K562 (cell line): Measurements from ENCODE around the gene UGT2B17. TPM values are rescaled to one million over a fixed set of nuclear protein-coding genes. Genes with fewer than 3 reads are reported as not detected.
"Not testable (repeated sequence)": the region's sequence is repeated elsewhere in the genome, so short reads cannot be mapped to it uniquely, and the experiment has no call there.

Source experiments
- ATAC-seq: fragments of 200-7000 bp; cut with Tn5 transposase; 3 replicates; pipeline ENCODE4 v1.9.1; 2020; ENCODE audit warnings: moderate library complexity
- Bru-seq: library from RNA; stranded (reverse); fragments of 400-500 nt; gene quantifications from one replicate; lab custom pipeline; 2021; lab: Mats Ljungman, UMichigan
- BruChase-seq, 2 experiments: library from RNA; stranded (reverse); fragments of 400-500 nt; gene quantifications; one replicate each; lab custom pipeline; 2021; lab: Mats Ljungman, UMichigan
- BruUV-seq: library from RNA; stranded (reverse); fragments of 400-500 nt; replicated peaks from 2 replicates; lab custom pipeline; 2021; lab: Mats Ljungman, UMichigan
- CTCF ChIA-PET: fragments of 300-600 bp; formaldehyde crosslinking; extraction: SDS; loops from one replicate; lab custom pipeline; 2021; ENCODE audit warnings: low intra/inter-chr PET ratio; lab: Yijun Ruan, JAX
- POLR2A ChIA-PET: fragments of 300-600, 350-650 bp; sonication (Branson Sonifier 250); formaldehyde crosslinking; extraction: SDS; loops from one replicate; lab custom pipeline; 2021; ENCODE audit warnings: antibody characterized with exemption, inconsistent platforms; lab: Yijun Ruan, JAX
- DNase-seq, 4 experiments: peaks; one replicate each; pipeline versions ENCODE4 v3.0.0 to v3.0.0-alpha.2; 2011 to 2018; ENCODE audit warnings: low spot score in 3 of 4, mixed read lengths in 3 of 4; ENCODE audit errors: extremely low read depth in 1 of 4
- FAIRE-seq: peaks from 2 replicates; lab custom pipeline; 2011; peaks lifted over from hg19 to GRCh38; lab: Jason Lieb, UNC
- H2AFZ ChIP-seq: 2 replicates; pipeline ENCODE4 v1.6.0; 2011; ENCODE audit warnings: low read depth, low read length, control low read depth, inconsistent platforms
- H3K27ac ChIP-seq: fragments of 200-600 bp; 3 replicates; pipeline ENCODE4 v1.8.0; 2011; ENCODE audit warnings: low read depth, mild to moderate bottlenecking, control low read depth, inconsistent platforms, low read length, moderate library complexity, mixed read lengths; ENCODE audit errors: extremely low read depth
- H3K27me3 ChIP-seq, 2 experiments: fragments of 300-600 bp in 1 of 2; 2 replicates in 1 of 2; 3 replicates in 1 of 2; pipeline versions ENCODE4 v1.6.0 to v1.8.0; 2011; ENCODE audit warnings: inconsistent platforms in 2 of 2, low read length in 2 of 2, mild to moderate bottlenecking in 1 of 2, mixed read lengths in 1 of 2, moderate library complexity in 1 of 2; ENCODE audit not compliant: control insufficient read depth in 2 of 2, insufficient read depth in 2 of 2
- H3K36me3 ChIP-seq: fragments of 300-600 bp; 3 replicates; pipeline ENCODE4 v1.8.0; 2011; ENCODE audit warnings: mild to moderate bottlenecking, low read length, inconsistent platforms; ENCODE audit not compliant: control insufficient read depth, insufficient read depth
- H3K4me1 ChIP-seq, 2 experiments: fragments of 200-600 bp in 1 of 2; replicated peaks in 1 of 2; 2 replicates in 1 of 2; 3 replicates in 1 of 2; pipeline versions ENCODE4 v1.5.1 to v1.8.0; 2011; ENCODE audit warnings: inconsistent platforms in 2 of 2, low read length in 2 of 2, mild to moderate bottlenecking in 1 of 2, mixed read lengths in 1 of 2, moderate library complexity in 1 of 2; ENCODE audit not compliant: control insufficient read depth in 2 of 2, insufficient read depth in 2 of 2
- H3K4me2 ChIP-seq: 2 replicates; pipeline ENCODE4 v1.6.1; 2011; ENCODE audit warnings: low read length, control low read depth, inconsistent platforms, mixed read lengths; ENCODE audit not compliant: insufficient read depth
- H3K4me3 ChIP-seq: fragments of 200-600 bp; sonication (generic), shearing (Covaris generic); 2 replicates; pipeline ENCODE4 v1.5.1; 2016; ENCODE audit warnings: control low read depth, inconsistent platforms
- H3K79me2 ChIP-seq: fragments of 200-600 bp; 3 replicates; pipeline ENCODE4 v1.8.0; 2011; ENCODE audit warnings: low read length, inconsistent platforms; ENCODE audit not compliant: control insufficient read depth, insufficient read depth
- H3K9ac ChIP-seq, 2 experiments: 2 replicates each; pipeline versions ENCODE4 v1.6.0 to v1.6.1; 2011; ENCODE audit warnings: low read depth in 2 of 2, low read length in 2 of 2, control low read depth in 1 of 2, inconsistent platforms in 1 of 2, mild to moderate bottlenecking in 1 of 2, mixed read lengths in 1 of 2; ENCODE audit not compliant: insufficient read depth in 1 of 2
- H3K9me1 ChIP-seq: one replicate; pipeline ENCODE4 v1.6.0; 2011; ENCODE audit warnings: inconsistent platforms, mild to moderate bottlenecking, low read length, moderate library complexity; ENCODE audit not compliant: control insufficient read depth, insufficient read depth
- H3K9me3 ChIP-seq: replicated peaks from 2 replicates; pipeline ENCODE4 v1.5.1; 2011; ENCODE audit warnings: low read depth, low read length, inconsistent platforms; ENCODE audit not compliant: control insufficient read depth, insufficient read depth
- H4K20me1 ChIP-seq: replicated peaks from 2 replicates; pipeline ENCODE4 v1.6.1; 2011; ENCODE audit warnings: low read length, inconsistent platforms, mixed read lengths; ENCODE audit not compliant: control insufficient read depth, insufficient read depth
- BRD4 ChIP-seq: fragments of 200-600 bp; sonication (generic); IDR thresholded peaks from 2 replicates; pipeline ENCODE4 v1.6.1; 2017; ENCODE audit warnings: inconsistent platforms
- HOMEZ ChIP-seq: fragments of 250-450 bp; sonication (Bioruptor Pico); IDR thresholded peaks from 2 replicates; pipeline ENCODE4 v1.4.0; 2020; ENCODE audit warnings: mild to moderate bottlenecking, moderate library complexity
- MTA1 ChIP-seq: fragments of 450-650 bp; IDR thresholded peaks from 2 replicates; pipeline ENCODE4 v1.6.1; 2017; ENCODE audit warnings: borderline replicate concordance
- STAG1 ChIP-seq: sonication (generic); formaldehyde crosslinking; IDR thresholded peaks from 2 replicates; pipeline ENCODE4 v1.5.0; 2020; ENCODE audit warnings: missing genetic modification reagents, borderline replicate concordance
- WGBS: fragments of 100-300 bp; shearing (Covaris generic); methylation state at CpG from one replicate; pipeline ENCODE4 v1.1.6; 2016; ENCODE audit warnings: low coverage, mixed read lengths; ENCODE audit not compliant: insufficient coverage; ENCODE audit errors: missing lambda C conversion rate; 5-methylcytosine and 5-hydroxymethylcytosine counted together
- in situ Hi-C: fragments of 300-500 bp; cut with MboI; formaldehyde crosslinking; loops from 4 replicates; pipeline ENCODE4 v1.15.0; 2018; ENCODE audit warnings: inconsistent platforms, mixed read lengths
- intact Hi-C: fragments of 100-400 bp; cut with micrococcal nuclease; formaldehyde crosslinking; loops from 2 replicates; pipeline ENCODE4 v1.14.2; 2022
- long read RNA-seq, 3 experiments: library from polyadenylated mRNA in 2 of 3; library from RNA in 1 of 3; unstranded in 2 of 3; stranded (forward) in 1 of 3; transcript quantifications; one replicate each; pipeline ENCODE4 v2.0.0, GENCODE V29; 2019 to 2022
- polyA minus RNA-seq, 3 experiments: library from RNA; depleted of rRNA, polyadenylated mRNA; stranded (reverse); fragments of >200 nt; gene quantifications; 2 replicates each; pipeline ENCODE4 v1.2.3, GENCODE V29; 2011
- polyA plus RNA-seq, 8 experiments: library from polyadenylated mRNA; depleted of rRNA in 4 of 8; stranded (reverse) in 5 of 8; unstranded in 3 of 8; fragments of >200 nt; fragmentation: Nextera tagmentation in 2 of 8; fragmentation: Illumina TruSeq in 1 of 8; extraction: Ambion mirVana in 2 of 8; extraction: Trizol in 1 of 8; gene quantifications; 2 replicates each; pipeline versions ENCODE4 v1.2.1 to v1.2.3, GENCODE V29; 2011 to 2014; ENCODE audit warnings: inconsistent platforms in 1 of 8, missing spikeins in 1 of 8
- total RNA-seq, 7 experiments: library from RNA; depleted of rRNA in 6 of 7; stranded (reverse); fragments of >200 nt in 6 of 7; fragmentation: Illumina TruSeq in 2 of 7; extraction: Trizol in 2 of 7; gene quantifications; 2 replicates each; pipeline versions ENCODE4 v1.2.1 to v1.2.3, GENCODE V29; 2011 to 2021; ENCODE audit warnings: low replicate concordance in 1 of 7
- TF ChIP-seq, protein P1 (sequence below): fragments of 250-450 bp; sonication (Bioruptor Pico); IDR thresholded peaks from 2 replicates; pipeline ENCODE4 v1.8.0; 2022; ENCODE audit warnings: moderate library complexity, mild to moderate bottlenecking, inconsistent platforms

The UGT2B17 gene
- total RNA-seq (2011; cell fraction: chromatin; rRNA removed; ENCODE audit: low replicate concordance), result not detected in 2 replicates
- total RNA-seq (2011; cell fraction: nucleolus; rRNA removed), result not detected in 2 replicates
- not detected in 2 replicates for total RNA-seq (2011; cell fraction: nucleoplasm; rRNA removed)
- not detected in 2 replicates for total RNA-seq (2014; rRNA removed)
- total RNA-seq (2014; rRNA removed; fragmentation: Illumina TruSeq; extraction: Trizol), result not detected in 2 replicates
- not detected in 2 replicates for total RNA-seq (2015; rRNA removed; fragmentation: Illumina TruSeq; extraction: Trizol)
- 0.11 and 0.13 TPM in 2 replicates for total RNA-seq (2021)
- polyA plus RNA-seq (2011; rRNA removed), result not detected in 2 replicates
- not detected in 2 replicates for polyA plus RNA-seq (2011; cell fraction: cytosol; rRNA removed)
- not detected in 2 replicates for polyA plus RNA-seq (2011; cell fraction: nucleus; rRNA removed)
- polyA plus RNA-seq (2012), result not detected in 2 replicates
- polyA plus RNA-seq (2014; fragmentation: Illumina TruSeq; extraction: Trizol), result not detected in 2 replicates
- polyA plus RNA-seq (2014; fragmentation: Nextera tagmentation; extraction: Ambion mirVana), result not detected
- polyA plus RNA-seq (2014; rRNA removed), result not detected in 2 replicates
- not detected in 2 replicates for polyA minus RNA-seq (2011; rRNA and poly(A)+ RNA removed)
- polyA minus RNA-seq (2011; cell fraction: cytosol; rRNA and poly(A)+ RNA removed), result not detected in 2 replicates
- not detected in 2 replicates for polyA minus RNA-seq (2011; cell fraction: nucleus; rRNA and poly(A)+ RNA removed)
- percentile 11 among the genes with signal in this experiment for Bru-seq, nascent RNA
- percentile 8 among the genes with signal in this experiment for BruChase-seq, experiment 1, labeled RNA remaining after a 2-hour chase
- percentile 10 among the genes with signal in this experiment for BruChase-seq, experiment 2, labeled RNA remaining after a 6-hour chase
- long read RNA-seq, experiment 1, result 0 reads
- long read RNA-seq, experiment 2, result 0 reads
- long read RNA-seq, experiment 3, result 0 reads

DNA sequence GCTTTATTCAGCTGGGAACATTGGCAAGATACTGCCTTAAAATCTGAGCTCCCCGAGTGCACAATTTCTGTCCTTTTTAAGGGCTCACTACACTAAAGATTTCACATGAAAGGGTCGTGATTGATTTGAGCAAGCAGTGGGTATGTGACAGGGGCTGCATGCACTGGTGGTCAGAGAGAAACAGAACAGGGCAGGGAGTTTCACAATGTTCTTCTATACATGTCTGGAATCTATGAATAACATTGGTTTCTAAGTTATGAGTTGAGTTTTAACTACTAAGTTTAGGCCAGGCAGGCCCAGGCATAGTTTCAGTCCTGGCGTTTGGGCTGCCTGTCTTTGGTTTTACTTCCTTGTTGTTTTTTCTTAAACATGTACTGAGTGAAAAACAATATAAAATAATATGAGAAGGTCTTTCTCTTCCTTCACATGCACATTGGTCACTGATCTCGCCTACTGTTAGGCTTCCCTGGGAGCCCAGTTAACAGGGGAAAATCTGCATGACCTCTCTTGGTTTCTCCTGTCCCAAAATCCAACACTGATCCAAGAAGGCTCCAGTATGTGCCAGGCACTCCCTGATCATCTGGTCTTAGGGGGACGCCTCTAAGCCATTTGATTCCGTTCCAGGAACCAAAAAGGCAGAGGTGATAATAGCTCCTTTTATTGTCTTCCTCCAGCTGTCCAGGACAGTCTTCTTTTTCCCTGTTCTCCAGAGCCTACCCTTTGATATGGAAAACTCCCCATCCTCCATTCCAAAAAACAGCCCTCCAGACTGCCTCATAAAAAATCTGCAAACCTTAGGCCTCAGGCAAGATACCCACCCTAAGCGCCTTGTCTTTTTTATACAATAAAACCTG, at the start of gene UGT2B17:
Gene UGT2B17, minus strand, starts transcription at position 51 of the 854 bp plus-strand sequence. CDS start 7,838 bp downstream, outside the sequence.
- Histone ChIP-seq H3K4me1 (no peaks in the 10 kb centered on the region), H3K9me1 (no peaks in the 10 kb centered on the region), H3K9me3 (no peaks in the 10 kb centered on the region), H3K9ac (no peak within 1 kb of the TSS), H3K27ac (no peak within 1 kb of the TSS), H3K4me3 (no peak within 1 kb of the TSS), H3K27me3 (no peaks in the 10 kb centered on the region), H2AFZ (no peak within 1 kb of the TSS), H3K36me3 (no peaks in the 10 kb centered on the region), H3K4me2 (no peak within 1 kb of the TSS), H4K20me1 (no peaks in the 10 kb centered on the region), H3K79me2 (no peaks in the 10 kb centered on the region)
- DNase-seq, result no peak
- TF ChIP-seq, protein P1, sequence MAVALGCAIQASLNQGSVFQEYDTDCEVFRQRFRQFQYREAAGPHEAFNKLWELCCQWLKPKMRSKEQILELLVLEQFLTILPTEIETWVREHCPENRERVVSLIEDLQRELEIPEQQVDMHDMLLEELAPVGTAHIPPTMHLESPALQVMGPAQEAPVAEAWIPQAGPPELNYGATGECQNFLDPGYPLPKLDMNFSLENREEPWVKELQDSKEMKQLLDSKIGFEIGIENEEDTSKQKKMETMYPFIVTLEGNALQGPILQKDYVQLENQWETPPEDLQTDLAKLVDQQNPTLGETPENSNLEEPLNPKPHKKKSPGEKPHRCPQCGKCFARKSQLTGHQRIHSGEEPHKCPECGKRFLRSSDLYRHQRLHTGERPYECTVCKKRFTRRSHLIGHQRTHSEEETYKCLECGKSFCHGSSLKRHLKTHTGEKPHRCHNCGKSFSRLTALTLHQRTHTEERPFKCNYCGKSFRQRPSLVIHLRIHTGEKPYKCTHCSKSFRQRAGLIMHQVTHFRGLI, result no peak
- no peak for TF ChIP-seq HOMEZ (CRISPR knock-in tag)
- no peak for TF ChIP-seq MTA1
- TF ChIP-seq BRD4, result no peak
- no peak for TF ChIP-seq STAG1
- WGBS, result 5% methylated on average over 7 of the region's 7 CpGs
- POLR2A ChIA-PET, result no interaction called here
- ATAC-seq, result no peak
- no peak for FAIRE-seq
- CTCF ChIA-PET, result no interaction called here
- intact Hi-C loops, result no loop called here
- no TSS peak for BruUV-seq
- in situ Hi-C loops, result no loop called here

DNA sequence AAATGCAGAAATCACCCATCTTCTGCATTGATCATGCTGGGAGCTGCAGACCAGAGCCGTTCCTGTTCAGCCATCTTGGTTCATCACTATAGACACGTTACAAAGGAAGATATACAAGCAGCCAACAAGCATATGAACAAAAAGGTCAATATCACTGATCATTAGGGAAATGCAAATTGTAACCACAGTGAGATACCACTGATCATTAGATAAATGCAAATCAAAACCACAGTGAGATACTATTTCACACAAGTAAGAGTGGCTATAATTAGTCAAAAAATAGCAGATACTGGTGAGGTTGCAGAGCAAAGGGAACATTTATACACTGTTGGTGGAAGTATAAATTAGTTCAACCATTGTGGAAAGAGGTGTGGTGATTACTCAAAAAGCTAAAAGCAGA, 46.6 kb upstream of the UGT2B17 start:
- BruUV-seq, H3K4me3 ChIP-seq, DNase-seq, H3K9me3 ChIP-seq, FAIRE-seq, ATAC-seq, H3K27ac ChIP-seq, H4K20me1 ChIP-seq, H2AFZ ChIP-seq, CTCF ChIA-PET, intact Hi-C loops, H3K4me1 ChIP-seq, POLR2A ChIA-PET, H3K9ac ChIP-seq, H3K4me2 ChIP-seq, H3K9me1 ChIP-seq, H3K79me2 ChIP-seq, H3K36me3 ChIP-seq, H3K27me3 ChIP-seq, in situ Hi-C loops: not testable (repeated sequence)
- WGBS, result 0% methylated on average over 2 of the region's 2 CpGs
